GM18858 (cell line): Measurements from ENCODE around the gene CPLX1.
"Not testable (repeated sequence)": the region's sequence is repeated elsewhere in the genome, so short reads cannot be mapped to it uniquely, and the experiment has no call there.

Experiments used
- ATAC-seq: cut with Tn5 transposase; IDR thresholded peaks from one replicate; pipeline ENCODE4 v1.9.1; 2021; ENCODE audit not compliant: unreplicated experiment

Gene CPLX1

DNA sequence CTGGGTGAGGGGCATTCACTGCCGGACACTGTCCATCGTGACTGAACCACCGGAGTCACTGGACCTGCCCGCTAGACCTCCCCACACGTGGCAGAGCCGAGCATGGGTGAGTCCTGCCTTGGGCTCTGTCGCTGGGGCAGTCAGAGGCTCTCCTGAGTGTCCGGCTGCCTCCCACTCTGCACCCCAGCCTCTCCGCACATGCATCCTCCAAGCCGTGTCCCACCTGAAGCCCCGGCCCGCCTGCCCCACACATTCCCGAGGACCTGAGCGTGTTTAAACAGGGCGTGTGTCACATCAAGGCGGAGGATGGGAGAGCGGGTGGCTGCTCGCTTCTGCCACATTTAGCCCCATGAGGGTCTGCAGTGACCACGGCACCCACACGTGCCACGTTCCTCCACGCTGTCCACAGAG, 4.7 kb downstream of the CPLX1 start:
- ATAC-seq, result no peak

DNA sequence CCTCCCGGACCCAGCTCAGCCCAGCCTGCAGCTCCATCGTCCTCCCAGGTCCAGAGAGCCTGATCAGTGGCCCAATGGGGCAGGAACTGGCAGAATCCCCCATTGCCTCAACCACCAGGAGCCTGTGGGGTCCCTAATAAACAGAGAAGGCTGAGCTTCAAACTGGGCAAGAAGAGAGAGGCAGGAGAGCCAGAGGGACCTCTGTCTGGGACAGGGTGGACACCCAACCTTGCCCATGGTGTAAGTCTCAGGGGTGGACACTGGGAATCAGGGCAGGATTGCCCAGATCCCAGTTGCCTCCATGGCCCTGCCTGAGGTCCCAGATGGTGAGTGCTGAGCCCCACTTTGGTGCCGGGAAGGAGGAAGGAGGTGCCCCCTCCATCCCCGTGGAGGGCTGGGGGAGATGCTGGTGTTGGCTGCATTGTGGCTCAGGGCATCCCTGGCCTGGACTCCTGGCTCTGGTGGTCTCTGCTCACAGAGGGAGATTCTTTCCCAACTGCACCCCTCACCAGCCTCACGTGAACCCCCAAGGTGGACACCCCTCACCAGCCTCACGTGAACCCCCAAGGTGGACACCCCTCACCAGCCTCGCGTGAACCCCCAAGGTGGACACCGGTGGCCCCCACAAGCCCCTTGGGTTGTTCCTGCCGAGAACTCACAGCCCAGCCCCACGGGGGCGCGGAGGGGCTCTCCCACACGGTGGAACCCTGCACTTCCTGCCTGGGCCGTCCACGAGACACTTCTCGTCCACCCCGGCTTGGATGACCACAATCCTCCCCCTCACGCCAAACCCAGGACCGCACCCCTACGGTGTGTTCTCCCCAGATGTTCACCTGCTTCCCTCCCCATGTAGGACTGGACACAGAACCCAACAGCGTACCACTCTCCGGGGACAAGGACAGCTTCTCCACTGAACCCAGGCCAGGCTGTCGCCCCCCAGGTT, 5.4 kb downstream of the CPLX1 start:
- ATAC-seq, result no peak

DNA sequence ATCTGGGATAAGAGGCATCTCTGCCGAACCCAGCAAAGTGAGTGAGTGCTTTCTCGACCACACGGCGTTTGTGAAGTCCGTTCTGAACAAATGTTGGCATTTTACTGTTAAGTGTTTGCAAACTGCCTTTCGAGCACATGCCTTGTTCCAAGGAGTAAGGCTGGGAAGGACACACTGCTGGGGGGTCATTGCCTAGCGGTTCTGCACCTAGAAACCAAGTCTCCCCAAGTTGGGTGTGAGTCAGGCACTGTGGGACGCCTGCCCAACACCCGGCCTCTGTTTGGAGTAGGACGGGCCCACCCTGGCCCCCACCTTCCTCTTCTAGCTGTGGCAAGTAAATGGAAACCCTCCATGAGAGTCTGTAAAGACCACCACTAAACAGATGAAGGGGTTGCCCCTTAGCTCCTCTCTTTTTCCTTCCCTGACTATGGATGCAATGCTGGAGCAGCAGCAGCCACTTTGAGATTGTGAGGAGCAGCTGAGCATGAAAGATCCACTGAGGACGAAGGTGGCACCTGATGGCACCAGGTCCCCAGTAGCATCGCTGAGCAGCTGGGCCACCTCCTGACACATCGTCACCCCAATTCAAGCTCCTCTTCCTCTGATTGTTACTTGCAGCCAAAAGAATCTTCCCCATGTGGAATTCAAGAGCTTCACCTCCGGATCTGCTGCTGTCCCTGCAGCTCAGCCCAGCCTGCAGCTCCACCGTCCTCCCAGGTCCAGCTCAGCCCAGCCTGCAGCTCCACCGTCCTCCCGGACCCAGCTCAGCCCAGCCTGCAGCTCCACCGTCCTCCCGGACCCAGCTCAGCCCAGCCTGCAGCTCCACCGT, 6.3 kb downstream of the CPLX1 start:
- ATAC-seq, result no peak

- no peak for ATAC-seq
Observed at GRCh38 chr4:818106-818921, 7.6 kb downstream of the CPLX1 start.

GRCh38 chr4:815464-816146, 10.3 kb downstream of the CPLX1 start:
- no peak for ATAC-seq

- ATAC-seq, result no peak
Observed at GRCh38 chr4:814312-814850, 11.5 kb downstream of the CPLX1 start.

GRCh38 chr4:813900-814299, 12.0 kb downstream of the CPLX1 start:
- ATAC-seq, result no peak

DNA sequence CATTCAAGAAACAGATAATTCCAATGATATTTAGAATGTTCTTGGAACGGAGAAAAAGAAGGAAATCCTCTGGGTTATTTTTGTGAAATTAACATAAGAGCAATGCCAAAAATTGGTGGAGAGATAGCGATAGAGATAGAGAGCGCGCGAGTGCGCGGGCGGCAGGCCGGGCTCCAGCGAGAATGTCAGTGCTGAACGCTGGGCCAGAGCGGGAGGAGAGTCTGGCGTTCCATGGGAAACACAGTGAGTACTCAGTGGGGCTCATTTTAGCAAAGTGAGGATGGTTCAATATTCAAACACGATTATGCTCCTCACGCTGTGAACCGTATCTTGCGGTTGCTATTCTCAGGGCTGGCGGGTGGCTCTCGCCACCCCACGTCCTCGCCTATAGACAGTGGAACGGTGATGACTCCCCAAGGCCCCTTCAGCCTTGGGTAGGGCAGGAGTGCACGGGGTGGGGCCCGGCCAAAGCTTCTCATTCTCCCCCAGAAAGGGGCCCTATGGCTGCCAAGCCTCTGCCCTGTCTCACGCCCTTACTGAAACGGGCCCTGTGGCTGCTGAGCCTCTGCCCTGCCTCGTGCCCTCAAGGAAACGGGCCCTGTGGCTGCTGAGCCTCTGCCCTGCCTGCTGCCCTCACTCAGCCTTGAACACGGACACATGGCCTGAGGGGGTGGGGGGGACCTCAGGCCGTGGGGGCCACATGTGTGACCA, 16.9 kb downstream of the CPLX1 start:
- no peak for ATAC-seq

DNA sequence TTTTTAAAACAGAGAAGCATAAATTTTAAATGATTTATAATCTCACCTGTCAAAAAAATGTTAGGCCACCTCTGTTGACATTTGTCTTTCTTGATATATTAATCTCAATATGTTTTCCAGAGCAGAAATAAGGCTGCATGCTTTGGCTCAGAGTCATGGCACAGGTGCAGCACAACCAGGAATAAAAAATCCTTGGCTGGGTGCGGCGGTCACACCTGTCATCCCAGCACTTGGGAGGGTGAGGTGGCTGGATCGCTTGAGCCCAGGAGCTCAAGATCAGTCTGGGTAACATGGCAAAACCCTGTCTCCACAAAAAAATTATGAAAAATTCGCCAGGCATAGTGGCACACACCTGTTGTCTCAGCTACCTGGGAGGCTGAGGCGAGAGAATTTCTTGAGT, 18.1 kb downstream of the CPLX1 start:
- ATAC-seq, result no peak

DNA sequence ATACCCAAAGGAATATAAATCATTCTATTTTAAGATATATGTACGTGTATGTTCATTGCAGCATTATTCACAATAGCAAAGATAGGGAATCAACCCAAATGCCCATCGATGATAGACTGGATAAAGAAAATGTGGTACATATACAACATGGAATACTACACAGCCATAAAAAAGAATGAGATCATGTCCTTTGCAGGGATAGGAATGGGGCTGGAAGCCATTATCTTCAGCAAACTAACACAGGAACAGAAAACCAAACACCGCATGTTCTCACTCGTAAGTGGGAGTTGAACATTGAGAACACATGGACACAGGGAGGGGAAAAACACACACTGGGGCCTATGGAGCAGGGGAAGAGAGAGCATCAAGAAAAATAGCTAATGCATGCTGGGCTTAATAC, 18.9 kb downstream of the CPLX1 start:
- not testable (repeated sequence) for ATAC-seq

GRCh38 chr4:804804-805203, 21.1 kb downstream of the CPLX1 start:
- no peak for ATAC-seq

DNA sequence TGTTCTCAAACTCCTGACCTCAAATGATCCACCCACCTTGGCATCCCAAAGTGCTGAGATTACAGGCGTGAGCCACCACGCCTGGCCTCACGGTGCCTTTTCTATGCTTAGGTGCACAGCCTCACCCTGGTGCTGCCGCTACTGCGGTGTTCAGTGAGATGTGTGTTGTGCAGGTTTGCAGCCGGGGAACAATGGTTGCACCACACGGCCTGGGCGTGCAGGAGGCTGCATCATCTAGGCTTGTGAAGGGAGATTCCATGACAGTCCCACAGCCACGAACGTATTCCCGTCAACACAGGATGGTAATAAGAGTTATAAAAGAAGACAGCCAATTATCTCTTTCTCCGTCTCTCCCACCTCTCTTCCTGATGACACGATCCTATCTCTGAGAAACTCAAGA, 22.0 kb downstream of the CPLX1 start:
- no peak for ATAC-seq

- ATAC-seq, result no peak
Observed at GRCh38 chr4:801436-802124, 24.3 kb downstream of the CPLX1 start.

- ATAC-seq, result no peak
Observed at GRCh38 chr4:797066-797465, 28.9 kb downstream of the CPLX1 start.

DNA sequence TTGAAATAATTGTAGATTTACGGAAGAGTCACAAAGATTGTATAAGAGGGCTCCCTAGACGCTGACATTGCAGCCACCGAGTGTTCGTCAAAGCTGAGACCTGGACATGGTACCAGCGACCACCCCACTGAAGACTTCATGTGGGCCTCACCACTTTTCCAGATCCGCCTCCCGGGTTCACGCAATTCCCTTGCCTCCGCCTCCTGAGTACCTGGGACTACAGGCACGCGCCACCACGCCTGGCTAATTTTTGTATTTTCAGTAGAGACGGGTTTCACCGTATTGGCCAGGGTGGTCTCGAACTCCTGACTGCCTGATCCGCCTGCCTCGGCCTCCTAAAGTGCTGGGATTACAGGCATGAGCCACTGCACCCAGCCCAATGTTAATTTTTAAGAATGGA, 29.7 kb downstream of the CPLX1 start:
- no peak for ATAC-seq

- ATAC-seq, result no peak
Observed at GRCh38 chr4:795726-796119, 30.2 kb downstream of the CPLX1 start.

GRCh38 chr4:794900-795725, 30.8 kb downstream of the CPLX1 start:
- no peak for ATAC-seq

- ATAC-seq, result no peak
Observed at GRCh38 chr4:793941-794621, 31.8 kb downstream of the CPLX1 start.
